Activated T-helper 17 cell treated with anti-CD3 and anti-CD28 coated beads, Interleukin-2, amount 50 U/mL, for 72 hours (primary cell): ENCODE data around the gene IDNK. TPM values are rescaled to one million over a fixed set of nuclear protein-coding genes. Genes with fewer than 3 reads are reported as not detected.
A peak's percentile ranks its signal among the peaks of the same experiment; 100 is the strongest.
"Not testable (repeated sequence)": the region's sequence is repeated elsewhere in the genome, so short reads cannot be mapped to it uniquely, and the experiment has no call there.

ENCODE experiments used
- ATAC-seq: fragments of 150-1000 bp; cut with Tn5 transposase; replicated peaks from 2 replicates; pipeline ENCODE4 v1.10.0; 2021; ENCODE audit warnings: mild to moderate bottlenecking, moderate library complexity
- H3K27ac Mint-ChIP-seq: one replicate; pipeline ENCODE4 v1.8.0; 2022; ENCODE audit warnings: mixed read lengths
- H3K27me3 Mint-ChIP-seq: one replicate; pipeline ENCODE4 v1.8.0; 2022; ENCODE audit warnings: mixed read lengths
- H3K36me3 Mint-ChIP-seq: one replicate; pipeline ENCODE4 v1.8.0; 2022; ENCODE audit warnings: low read depth, mild to moderate bottlenecking, mixed read lengths
- H3K4me1 Mint-ChIP-seq: one replicate; pipeline ENCODE4 v1.8.0; 2022; ENCODE audit warnings: mixed read lengths
- H3K4me3 Mint-ChIP-seq: one replicate; pipeline ENCODE4 v1.8.0; 2022; ENCODE audit warnings: mild to moderate bottlenecking, mixed read lengths
- H3K9me3 Mint-ChIP-seq: one replicate; pipeline ENCODE4 v1.8.0; 2022; ENCODE audit warnings: mixed read lengths
- total RNA-seq, 2 donors: library from RNA; stranded (reverse); gene quantifications; one replicate each; pipeline ENCODE4 v1.2.3, GENCODE V29; 2022

IDNK gene
- 1 to 10 TPM; 2.9 to 3.5 TPM for total RNA-seq

DNA sequence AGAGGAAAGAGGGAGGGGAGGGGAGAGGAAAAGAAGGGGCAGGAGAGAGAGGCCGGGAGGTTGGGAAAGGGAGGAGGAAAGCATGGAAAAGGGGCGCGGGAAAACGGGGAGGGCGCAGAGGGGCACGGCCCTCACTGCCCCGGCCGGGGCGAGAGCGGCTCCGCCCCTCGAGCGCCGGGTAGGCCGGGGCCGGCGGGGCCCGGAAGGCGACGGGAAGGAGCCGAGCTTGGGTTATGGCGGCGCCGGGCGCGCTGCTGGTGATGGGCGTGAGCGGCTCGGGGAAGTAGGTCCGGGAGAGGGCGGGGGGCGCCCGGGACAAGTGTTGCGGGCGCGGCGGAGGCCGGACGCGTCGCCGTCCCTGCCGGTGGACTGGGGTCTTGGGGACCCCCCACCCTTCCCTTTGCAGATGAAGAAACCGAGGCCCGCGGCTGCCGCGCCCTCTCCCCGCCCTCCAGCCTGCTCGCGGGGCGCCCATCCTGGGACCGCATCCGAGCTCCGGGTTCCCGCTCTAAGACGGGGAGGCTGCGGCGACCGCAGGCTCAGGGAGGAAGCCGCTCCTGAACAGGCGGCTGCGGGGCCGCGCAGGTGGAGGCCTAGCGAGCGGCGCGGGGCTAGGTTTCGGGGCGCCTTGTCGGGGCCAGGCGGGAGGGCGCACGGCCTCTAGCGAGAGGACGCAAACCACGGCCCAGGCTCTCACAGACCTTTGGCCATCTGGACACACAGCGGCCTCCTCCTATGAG lies at the start of gene IDNK:
IDNK (plus strand) TSS at position 205 of the 740 bp plus-strand sequence; CDS start at position 234, 29 bp downstream.
- no peaks in the 10 kb centered on the region for H3K27me3 Mint-ChIP-seq
- H3K9me3 Mint-ChIP-seq, result no peaks in the 10 kb centered on the region
- H3K4me3 Mint-ChIP-seq, result peak within 1 kb of the TSS; percentile 79
- H3K36me3 Mint-ChIP-seq, result peaks cover 8% of the 10 kb centered on the region
- peak; percentile 88 for ATAC-seq
- peak within 1 kb of the TSS; percentile 88 for H3K27ac Mint-ChIP-seq
- peaks cover 15% of the 10 kb centered on the region for H3K4me1 Mint-ChIP-seq

DNA sequence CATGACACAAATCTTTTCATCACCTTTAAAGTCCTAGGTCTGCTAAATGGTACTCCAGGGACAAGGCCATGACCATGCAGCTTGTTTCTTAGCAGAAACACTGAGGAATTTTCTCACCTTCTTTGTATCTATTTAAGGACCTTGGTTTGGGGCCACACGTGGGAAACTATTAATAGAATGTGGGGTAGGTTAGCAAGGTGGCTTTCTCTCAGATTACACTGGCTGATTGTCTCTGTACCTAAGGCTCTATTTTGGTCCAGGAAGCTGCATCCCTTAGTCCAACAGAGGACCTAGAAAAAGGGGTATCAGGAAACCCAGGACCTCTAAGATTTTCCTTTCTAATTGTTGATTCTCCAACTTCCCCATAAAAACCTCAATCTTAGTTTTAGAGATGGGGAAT lies 48.5 kb upstream of the IDNK start:
- no peaks in the 10 kb centered on the region for H3K27me3 Mint-ChIP-seq
- no peak overlapping the region for H3K27ac Mint-ChIP-seq
- ATAC-seq, result no peak
- peaks cover 6% of the 10 kb centered on the region for H3K36me3 Mint-ChIP-seq
- no peak overlapping the region for H3K4me3 Mint-ChIP-seq
- H3K4me1 Mint-ChIP-seq, result no peaks in the 10 kb centered on the region
- H3K9me3 Mint-ChIP-seq, result no peaks in the 10 kb centered on the region

- Mint-ChIP-seq H3K4me1 (no peaks in the 10 kb centered on the region), H3K27me3 (no peaks in the 10 kb centered on the region), H3K27ac (no peak overlapping the region), H3K36me3 (no peaks in the 10 kb centered on the region), H3K9me3 (no peaks in the 10 kb centered on the region), H3K4me3 (no peak overlapping the region)
- ATAC-seq, result no peak
Observed at GRCh38 chr9:83582029-83582428, 40.9 kb upstream of the IDNK start.

GRCh38 chr9:83583151-83584014 lies 39.6 kb upstream of the IDNK start:
- no peaks in the 10 kb centered on the region for H3K4me1 Mint-ChIP-seq
- no peaks in the 10 kb centered on the region for H3K27me3 Mint-ChIP-seq
- H3K36me3 Mint-ChIP-seq, result no peaks in the 10 kb centered on the region
- no peaks in the 10 kb centered on the region for H3K9me3 Mint-ChIP-seq
- H3K4me3 Mint-ChIP-seq, result no peak overlapping the region
- H3K27ac Mint-ChIP-seq, result no peak overlapping the region
- no peak for ATAC-seq

DNA sequence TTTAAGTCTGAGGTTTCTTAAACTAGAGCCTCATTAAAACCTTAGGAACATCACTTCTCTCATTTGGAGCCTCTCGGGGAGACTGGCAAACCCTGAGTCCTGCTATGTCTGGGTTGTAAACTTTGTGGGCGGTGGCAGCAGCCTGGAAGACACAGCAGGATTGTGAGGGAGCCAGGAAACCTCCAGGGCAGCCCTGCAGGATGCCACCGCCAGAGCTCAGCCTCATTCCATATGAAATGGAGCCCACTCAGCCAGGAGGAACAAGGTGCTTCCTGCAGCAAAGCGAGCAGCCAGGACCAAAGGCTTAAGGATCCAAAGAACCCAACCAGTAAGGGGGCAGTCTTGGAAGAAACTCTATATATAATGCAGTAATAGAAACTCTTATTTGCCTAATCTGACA lies 37.9 kb upstream of the IDNK start:
- no peaks in the 10 kb centered on the region for H3K27me3 Mint-ChIP-seq
- H3K4me1 Mint-ChIP-seq, result no peaks in the 10 kb centered on the region
- H3K36me3 Mint-ChIP-seq, result no peaks in the 10 kb centered on the region
- no peaks in the 10 kb centered on the region for H3K9me3 Mint-ChIP-seq
- no peak for ATAC-seq
- no peak overlapping the region for H3K27ac Mint-ChIP-seq
- no peak overlapping the region for H3K4me3 Mint-ChIP-seq

- no peak overlapping the region for H3K4me3 Mint-ChIP-seq
- ATAC-seq, result peak; percentile 68
- no peaks in the 10 kb centered on the region for H3K9me3 Mint-ChIP-seq
Observed at GRCh38 chr9:83588256-83588655, 34.7 kb upstream of the IDNK start.

GRCh38 chr9:83596899-83597504 lies 25.9 kb upstream of the IDNK start:
- Mint-ChIP-seq H3K4me1 (no peaks in the 10 kb centered on the region), H3K27ac (no peak overlapping the region), H3K27me3 (no peaks in the 10 kb centered on the region), H3K9me3 (no peaks in the 10 kb centered on the region), H3K36me3 (no peaks in the 10 kb centered on the region), H3K4me3 (no peak overlapping the region)
- peak; percentile 45 for ATAC-seq

More at GRCh38 chr9:83588256-83588655, 34.7 kb upstream of the IDNK start:
- H3K4me1 Mint-ChIP-seq, result no peaks in the 10 kb centered on the region
- H3K27ac Mint-ChIP-seq, result peak overlapping the region; percentile 47
- H3K27me3 Mint-ChIP-seq, result no peaks in the 10 kb centered on the region
- no peaks in the 10 kb centered on the region for H3K36me3 Mint-ChIP-seq

GRCh38 chr9:83598487-83598886 lies 24.5 kb upstream of the IDNK start:
- Mint-ChIP-seq H3K27ac (no peak overlapping the region), H3K36me3 (no peaks in the 10 kb centered on the region), H3K9me3 (no peaks in the 10 kb centered on the region), H3K27me3 (no peaks in the 10 kb centered on the region), H3K4me1 (no peaks in the 10 kb centered on the region), H3K4me3 (no peak overlapping the region)
- ATAC-seq, result no peak

DNA sequence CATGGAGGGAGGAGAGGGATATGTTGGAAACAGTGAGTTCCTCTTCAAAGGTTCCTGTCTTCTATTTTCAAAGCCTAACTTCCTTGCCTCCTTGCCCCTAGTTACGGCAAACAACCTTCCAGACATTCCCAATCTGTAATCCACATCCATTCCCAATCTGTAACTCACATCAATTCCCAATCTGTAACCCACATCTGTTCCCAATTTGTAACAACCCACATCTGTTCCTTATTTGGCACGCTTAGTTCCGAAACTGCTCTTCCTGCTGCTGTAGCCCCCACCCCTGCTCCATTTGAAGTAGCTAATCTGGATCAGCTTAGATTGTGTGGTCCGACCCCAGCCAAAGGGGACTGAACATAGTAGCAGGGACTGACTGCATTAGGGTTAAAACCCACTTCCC lies 23.9 kb upstream of the IDNK start:
- H3K36me3 Mint-ChIP-seq, result no peaks in the 10 kb centered on the region

DNA sequence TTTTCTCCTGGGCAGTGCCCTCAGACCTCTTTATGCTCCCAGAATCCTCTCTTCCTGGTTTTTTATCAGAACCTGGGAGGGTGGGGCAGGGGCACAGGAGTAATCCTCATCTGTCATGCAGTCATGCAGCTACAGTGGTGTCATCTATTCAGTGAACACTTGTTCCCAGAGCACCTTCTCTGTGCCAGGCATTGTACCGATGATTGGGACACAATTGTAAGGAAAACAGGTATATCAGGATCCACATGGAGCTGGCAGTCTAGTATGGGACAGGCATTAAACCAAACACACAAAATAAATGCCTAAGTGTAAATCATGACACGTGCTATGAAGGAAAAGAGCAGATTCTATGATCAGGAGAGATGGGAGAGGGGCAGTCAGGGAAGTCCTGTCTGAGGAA lies 21.5 kb upstream of the IDNK start:
- no peaks in the 10 kb centered on the region for H3K4me1 Mint-ChIP-seq
- H3K27ac Mint-ChIP-seq, result no peak overlapping the region
- H3K9me3 Mint-ChIP-seq, result no peaks in the 10 kb centered on the region
- no peak overlapping the region for H3K4me3 Mint-ChIP-seq
- ATAC-seq, result no peak
- H3K36me3 Mint-ChIP-seq, result no peaks in the 10 kb centered on the region
- no peaks in the 10 kb centered on the region for H3K27me3 Mint-ChIP-seq

More for the DNA sequence above, 23.9 kb upstream of the IDNK start:
- H3K4me3 Mint-ChIP-seq, result no peak overlapping the region
- no peak for ATAC-seq
- no peaks in the 10 kb centered on the region for H3K9me3 Mint-ChIP-seq
- no peaks in the 10 kb centered on the region for H3K27me3 Mint-ChIP-seq
- no peaks in the 10 kb centered on the region for H3K4me1 Mint-ChIP-seq
- H3K27ac Mint-ChIP-seq, result no peak overlapping the region

GRCh38 chr9:83607620-83608019 lies 15.3 kb upstream of the IDNK start:
- H3K27me3 Mint-ChIP-seq, ATAC-seq, H3K4me3 Mint-ChIP-seq: not testable (repeated sequence)

GRCh38 chr9:83613298-83613697 lies 9.6 kb upstream of the IDNK start:
- not testable (repeated sequence) for H3K27ac Mint-ChIP-seq, H3K36me3 Mint-ChIP-seq, H3K27me3 Mint-ChIP-seq, ATAC-seq, H3K9me3 Mint-ChIP-seq, H3K4me1 Mint-ChIP-seq, H3K4me3 Mint-ChIP-seq

More at GRCh38 chr9:83607620-83608019, 15.3 kb upstream of the IDNK start:
- H3K27ac Mint-ChIP-seq, H3K9me3 Mint-ChIP-seq, H3K4me1 Mint-ChIP-seq, H3K36me3 Mint-ChIP-seq: not testable (repeated sequence)

- H3K27ac Mint-ChIP-seq, result no peak overlapping the region
- H3K9me3 Mint-ChIP-seq, result no peaks in the 10 kb centered on the region
- no peaks in the 10 kb centered on the region for H3K36me3 Mint-ChIP-seq
- ATAC-seq, result no peak
- no peaks in the 10 kb centered on the region for H3K4me1 Mint-ChIP-seq
- H3K4me3 Mint-ChIP-seq, result no peak overlapping the region
- no peaks in the 10 kb centered on the region for H3K27me3 Mint-ChIP-seq
Observed at GRCh38 chr9:83617299-83617698, 5.6 kb upstream of the IDNK start.

DNA sequence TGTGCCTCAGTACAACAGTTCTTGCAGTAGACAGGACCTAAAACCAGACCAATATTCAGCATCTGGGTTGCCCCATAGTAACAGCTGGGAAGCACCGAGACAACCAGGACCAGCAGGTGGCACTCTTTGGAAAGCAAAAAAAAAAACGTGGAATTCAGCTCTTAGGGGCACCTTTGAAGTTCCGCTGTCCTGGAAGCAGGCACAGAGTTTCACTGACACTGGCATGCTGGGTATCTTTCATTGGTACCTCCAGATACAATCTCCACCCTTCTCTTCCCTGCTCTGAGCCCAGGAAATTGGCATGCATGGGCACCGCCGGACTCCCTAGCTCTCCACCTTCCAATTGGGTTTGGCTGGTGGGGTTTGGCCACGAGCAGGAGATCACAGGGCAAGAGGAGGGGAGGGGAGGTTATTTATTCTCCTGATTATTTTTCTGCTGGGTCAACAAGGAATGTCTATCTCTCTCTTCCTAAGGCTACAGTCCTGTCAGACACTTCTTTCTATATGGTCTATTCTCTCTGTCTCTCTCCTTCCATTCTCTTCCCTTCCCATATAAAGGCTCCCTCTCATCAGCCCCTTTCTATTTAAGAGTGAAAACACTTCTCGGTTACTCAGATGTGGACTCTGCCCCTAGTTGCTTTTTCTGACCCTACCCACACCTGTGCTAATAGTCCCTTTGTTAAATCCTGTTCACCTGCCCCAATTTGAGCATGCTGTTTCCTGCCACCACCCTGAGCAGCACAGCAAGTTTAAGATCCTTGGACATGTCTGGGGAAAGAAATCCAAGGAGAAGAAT lies 1.9 kb upstream of the IDNK start:
- no peak overlapping the region for H3K27ac Mint-ChIP-seq
- H3K4me1 Mint-ChIP-seq, result peaks cover 15% of the 10 kb centered on the region
- no peaks in the 10 kb centered on the region for H3K9me3 Mint-ChIP-seq
- peak overlapping the region; percentile 79 for H3K4me3 Mint-ChIP-seq
- no peaks in the 10 kb centered on the region for H3K36me3 Mint-ChIP-seq
- ATAC-seq, result no peak
- H3K27me3 Mint-ChIP-seq, result no peaks in the 10 kb centered on the region
